ENCODE data around the gene FGFRL1.
A peak's percentile ranks its signal among the peaks of the same experiment; 100 is the strongest.
"Not testable (repeated sequence)": the region's sequence is repeated elsewhere in the genome, so short reads cannot be mapped to it uniquely, and the experiment has no call there.

Gene FGFRL1

DNA sequence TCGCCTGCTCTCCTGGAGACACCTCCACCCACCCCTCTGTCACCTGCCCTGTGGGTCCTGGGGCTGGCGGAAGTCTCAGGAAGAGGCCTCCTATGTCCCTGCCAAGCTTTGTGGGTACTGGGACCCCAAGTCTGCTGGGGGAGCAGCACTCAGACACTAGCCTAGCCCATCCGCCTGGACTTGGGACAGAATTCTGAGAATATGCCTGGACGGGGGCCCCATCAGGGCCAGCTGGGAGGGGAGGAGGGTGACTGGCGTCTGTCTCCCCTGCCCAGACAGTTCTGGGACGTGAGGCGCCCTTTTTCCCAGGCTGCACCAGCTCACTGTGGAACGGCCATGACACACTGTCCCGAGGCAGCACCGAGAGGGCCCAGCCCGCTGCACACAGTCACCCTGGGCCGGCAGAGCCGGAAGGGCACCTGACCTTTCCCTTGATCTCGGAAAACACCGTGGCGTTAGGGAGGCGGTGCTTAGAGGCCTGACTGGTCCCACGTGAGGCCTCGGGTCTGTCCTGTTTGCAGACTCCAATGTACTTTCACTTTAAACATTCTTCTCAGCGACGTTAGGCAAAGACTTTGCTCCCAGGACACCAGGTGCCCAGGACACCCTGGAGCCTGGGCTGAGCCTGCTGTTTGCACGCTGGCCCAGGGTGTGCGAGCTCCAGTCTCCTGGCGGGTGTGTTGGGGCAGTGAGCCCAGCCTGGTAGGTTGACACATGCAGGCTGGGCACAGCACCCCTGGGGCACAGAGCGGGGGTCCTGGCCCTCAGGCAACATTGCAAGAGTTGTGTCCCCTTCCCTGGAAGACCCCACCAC, 18.9 kb upstream of the FGFRL1 start:
- peak; percentile 95 for DNase-seq (ENCODE audit: low spot score)

DNA sequence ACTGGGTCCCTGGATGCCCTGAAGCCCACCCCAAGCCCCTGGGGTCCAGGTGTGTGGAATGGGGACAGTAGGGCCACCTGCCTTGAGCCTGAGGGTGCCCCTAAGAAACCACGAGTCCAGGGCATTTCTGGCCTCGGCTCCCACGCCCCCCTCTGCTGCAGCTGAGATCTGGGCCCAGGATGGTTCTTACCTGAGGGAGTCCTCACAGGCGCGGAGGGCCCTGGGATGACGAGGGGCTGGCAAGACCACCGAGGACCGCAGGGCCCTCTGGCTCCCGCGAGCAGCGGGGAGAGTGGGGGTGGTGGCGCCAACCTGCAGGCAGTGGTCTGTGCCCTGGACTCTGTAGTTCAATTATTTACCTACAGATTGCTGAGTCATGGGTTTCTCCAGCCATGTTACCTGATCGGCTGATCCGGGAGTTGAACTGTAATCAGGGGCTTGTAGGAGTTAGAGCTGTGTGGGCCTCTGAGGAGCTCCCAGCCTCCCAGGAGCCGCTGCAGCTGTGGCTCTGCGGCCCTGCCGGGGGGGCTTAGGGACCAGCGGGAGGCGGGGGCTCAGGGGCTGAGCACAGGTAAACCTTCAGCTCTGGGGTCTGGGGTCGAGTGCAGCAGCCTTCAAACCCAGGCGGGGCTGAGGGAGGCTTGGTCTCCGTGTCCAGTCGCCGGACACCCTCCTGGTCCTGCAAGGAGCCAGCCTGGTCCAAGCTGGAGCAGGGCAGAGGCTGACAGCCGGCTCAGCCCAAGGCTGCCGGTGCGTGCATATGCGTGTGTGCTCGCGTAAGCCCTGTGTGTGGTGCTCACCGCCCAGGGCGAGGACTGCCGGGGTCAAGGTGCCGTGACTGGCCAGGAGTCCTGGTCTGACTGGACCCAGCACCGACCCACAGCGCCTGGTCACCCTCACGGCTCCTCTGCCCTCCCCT, 18.1 kb upstream of the FGFRL1 start, which contains the start of gene SLC26A1:
SLC26A1 (minus strand) TSS at position 294 of the 919 bp plus-strand sequence. CDS start 1,701 bp downstream, outside the sequence.
- peak; percentile 88 for DNase-seq (ENCODE audit: low spot score)

DNA sequence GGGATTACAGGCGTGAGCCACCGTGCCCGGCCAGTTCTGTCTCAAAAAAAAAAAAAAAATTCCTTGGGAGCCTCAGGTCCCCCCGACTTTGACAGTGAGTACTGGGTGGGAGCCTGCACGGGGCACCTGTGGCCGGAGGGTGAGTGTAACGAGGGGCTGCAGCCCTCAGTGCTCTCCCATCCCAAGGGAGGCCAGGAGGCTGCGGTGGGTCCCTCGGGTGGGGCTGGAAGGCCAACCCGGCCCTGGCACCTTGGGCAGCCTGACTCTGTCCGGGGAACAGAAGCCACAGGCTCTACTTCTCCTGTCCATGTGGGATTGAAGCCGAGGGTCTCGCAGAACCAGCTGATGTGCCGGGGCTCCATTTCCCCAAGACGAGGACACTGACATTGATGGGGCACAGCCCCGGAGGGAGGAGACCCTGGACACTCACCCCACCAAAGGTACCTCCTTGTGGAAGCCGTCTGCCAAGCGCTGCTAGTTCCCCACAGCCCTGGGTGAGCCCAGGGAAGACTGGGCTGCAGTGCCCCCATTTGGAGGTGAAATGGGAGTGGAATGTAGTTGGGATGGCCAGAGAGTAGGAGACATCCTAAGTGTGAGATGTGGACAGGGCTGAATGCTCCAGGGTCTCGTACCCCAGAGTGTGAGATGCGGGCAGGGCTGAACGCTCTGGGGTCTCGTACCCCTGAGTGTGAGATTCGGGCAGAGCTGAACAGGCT, 16.0 kb upstream of the FGFRL1 start:
- no peak for DNase-seq (ENCODE audit: low spot score)

DNA sequence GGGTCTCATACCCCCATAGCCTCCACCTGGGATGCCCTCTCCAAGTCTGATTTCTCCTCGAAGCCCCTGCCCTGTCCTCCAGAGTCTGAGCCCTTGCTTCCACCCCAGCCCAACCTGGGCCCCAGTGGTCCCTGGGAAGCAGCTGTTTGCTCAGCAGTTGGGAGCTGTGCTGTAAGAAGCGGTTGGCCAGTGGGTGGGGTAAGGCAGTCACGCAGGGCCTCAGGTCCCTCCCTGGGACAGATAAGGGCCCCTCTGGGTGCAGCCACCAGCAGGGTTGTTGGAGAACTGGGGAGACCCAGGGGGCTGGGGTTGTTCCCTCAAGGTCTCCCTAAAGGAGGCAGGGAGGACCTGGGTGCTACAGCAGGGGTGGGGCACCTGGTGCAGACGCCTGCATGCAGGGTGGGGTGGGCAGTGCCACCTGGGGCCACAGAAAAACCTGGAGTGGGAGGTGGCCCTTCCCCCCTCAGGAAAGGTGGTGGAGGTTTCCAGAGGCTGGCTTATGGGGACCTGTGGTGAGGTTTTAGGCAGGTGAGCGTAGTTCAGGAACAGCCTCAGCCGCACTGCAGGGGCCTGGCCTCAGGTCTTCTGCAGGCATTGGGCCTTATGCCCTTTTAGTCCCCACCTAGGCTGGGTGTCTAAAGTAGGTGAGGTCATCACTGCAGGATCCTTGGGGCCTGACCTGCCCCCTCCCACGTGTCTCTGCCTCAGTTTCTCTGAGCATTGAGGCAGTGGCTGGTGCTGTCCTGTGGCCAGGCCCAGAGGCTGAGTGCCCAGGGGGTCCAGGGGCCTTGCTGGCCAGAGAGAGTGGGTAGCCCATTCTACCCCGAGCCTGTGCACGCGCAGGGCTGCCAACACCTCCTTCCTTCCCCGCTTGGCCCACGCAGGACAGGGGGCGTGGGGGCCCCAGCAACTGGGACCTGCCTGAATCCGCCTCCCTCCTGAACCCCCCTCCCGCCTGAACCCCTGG, 15.1 kb upstream of the FGFRL1 start:
- no peak for DNase-seq (ENCODE audit: low spot score)

DNA sequence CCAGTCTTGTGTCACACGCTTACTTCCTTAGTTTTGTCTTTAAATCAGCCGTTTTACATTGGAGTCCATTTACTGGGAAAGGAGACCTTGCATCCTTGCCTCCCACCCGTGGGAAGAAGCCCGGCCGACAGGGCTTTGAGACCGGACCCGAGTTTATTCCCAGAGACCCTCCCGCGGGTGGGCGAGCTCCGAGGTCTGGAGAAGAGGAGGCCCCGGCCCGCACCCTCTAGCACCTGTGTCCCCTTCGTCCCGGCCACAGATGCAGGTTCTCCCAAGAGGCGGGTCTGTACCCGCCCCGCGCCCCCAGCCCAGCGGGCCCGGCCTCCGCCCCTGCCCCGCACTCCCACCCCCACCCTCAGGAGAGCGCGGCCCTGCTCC, 14.4 kb upstream of the FGFRL1 start:
- DNase-seq (ENCODE audit: low spot score), result no peak

DNA sequence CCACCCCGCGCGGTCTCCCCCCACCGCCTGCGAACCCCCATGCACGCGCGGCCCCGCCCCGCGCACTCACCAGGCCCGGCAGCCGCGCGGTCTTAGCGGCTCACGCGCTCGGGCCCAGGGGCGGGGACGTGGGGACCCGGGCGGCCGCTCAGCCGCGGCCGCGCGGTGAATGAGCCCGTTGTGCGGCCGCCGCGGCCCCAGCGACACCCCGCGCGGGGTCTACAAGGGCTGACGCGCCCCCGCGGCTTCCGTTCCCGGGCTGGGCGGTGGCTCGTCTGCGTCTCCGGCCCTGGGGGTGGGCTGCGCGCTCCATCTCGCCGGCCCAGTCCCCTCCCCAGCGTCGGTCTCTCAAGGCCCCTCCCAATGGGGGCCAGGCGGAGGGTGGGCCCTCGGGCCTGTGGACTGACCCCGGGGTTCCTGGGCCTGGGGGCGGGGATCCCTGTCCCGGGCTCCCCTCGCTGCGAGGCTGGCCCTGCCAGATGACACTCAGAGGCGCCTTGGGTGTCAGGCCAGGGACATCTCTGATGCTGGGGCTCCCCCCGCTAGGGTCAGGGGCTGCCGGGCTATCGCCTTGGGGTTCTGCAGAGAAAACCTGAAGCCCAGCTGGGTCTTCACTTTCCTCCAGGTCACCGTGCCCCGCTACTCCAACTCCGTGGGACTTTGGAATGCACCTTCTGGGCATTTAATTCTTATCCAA, 13.9 kb upstream of the FGFRL1 start:
- DNase-seq (ENCODE audit: low spot score), result no peak

DNA sequence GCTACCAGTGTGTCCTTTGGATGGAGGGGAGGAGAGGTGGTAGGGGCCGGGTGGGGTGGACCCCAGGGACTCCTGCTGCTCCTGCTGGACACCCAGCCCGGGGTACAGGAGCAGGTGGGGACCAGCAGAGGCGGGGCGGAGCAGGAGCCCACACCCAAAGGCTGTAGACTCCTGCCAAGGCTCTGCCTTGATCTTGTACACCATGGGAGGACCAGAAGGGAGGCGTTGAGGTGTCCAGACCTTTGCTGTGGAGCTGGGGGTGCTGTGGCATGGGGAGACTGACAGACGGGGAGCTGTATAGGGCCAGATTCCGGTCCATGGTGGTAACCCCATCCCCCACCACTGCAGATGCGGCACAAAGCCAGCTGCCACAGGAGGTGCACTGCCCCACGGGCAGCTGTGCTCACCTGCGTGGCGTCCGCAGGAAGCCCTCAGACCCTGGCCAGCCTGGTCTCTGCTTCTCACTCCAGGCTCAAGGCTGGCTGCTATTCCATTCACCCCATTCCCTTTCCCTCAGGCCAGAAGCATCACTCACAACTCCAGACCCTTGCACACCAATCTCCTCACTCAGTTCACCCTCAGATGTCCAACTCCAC, 13.2 kb upstream of the FGFRL1 start:
- DNase-seq (ENCODE audit: low spot score), result no peak

DNA sequence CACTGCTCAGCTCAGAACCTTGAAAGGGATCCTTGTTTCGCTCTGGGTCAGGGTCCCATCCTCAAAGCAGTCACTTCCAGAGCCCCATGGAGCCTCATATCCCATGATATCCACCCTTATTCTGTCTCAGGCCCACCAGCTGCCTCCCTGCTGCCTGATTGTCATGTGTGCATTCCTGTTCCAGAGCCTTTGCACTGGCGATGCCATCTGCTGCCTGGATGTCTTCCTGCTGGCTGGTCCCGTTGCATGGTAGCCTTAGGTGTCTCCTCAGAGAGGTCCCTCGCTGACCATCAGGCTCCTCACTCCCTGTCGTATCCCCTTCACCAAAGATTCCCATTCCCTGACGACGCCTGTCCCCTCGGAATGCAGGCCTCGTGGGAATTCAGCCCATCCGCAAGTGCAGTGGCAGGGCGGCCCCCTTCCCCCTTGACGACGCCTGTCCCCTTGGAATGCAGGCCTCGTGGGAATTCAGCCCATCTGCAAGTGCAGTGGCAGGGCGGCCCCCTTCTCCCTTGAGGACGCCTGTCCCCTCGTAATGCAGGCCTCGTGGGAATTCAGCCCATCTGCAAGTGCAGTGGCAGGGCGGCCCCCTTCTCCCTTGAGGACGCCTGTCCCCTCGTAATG, 12.1 kb upstream of the FGFRL1 start:
- not testable (repeated sequence) for DNase-seq (ENCODE audit: low spot score)

DNA sequence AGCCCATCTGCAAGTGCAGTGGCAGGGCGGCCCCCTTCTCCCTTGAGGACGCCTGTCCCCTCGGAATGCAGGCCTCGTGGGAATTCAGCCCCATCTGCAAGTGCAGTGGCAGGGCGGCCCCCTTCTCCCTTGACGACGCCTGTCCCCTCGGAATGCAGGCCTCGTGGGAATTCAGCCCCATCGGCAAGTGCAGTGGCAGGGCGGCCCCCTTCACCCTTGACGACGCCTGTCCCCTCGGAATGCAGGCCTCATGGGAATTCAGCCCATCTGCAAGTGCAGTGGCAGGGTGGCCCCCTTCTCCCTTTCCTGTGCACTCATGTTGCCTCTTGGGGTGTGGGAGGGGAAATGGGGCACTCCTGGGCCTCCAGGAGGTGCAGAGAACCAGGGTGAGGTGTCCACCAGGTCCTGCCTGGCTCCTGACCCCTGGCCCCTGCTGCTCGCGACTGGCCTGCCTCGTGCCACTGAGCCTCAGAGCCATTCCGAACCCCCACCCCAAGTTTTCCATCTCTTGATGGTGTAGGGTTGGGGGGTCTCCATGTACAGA, 11.5 kb upstream of the FGFRL1 start:
- no peak for DNase-seq (ENCODE audit: low spot score)

DNA sequence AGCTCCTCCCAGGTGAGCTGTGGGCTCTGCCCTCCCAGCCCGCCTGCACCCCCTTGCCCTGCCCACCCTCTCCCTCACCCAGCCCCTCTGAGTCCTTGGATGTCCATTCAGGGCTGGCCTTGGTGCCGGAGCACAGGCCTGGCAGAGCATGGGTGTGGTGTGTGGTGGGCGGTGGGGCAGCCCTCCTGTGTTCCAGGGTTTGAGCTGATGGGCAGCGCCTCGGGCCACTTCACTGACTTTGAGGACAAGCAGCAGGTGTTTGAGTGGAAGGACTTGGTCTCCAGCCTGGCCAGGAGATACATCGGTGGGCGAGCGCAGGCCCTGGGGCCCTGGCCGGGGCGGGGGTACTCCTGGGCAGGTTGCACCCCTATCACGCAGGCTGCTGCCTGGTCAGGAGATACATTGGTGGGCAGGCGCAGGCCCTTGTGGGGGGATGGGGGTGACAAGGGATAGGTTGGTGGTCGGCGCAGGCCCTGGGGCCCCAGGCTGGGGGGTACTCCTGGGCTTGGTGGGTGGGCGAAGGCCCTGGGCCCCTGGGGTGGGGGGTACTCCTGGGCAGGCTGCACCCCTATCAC, 10.7 kb upstream of the FGFRL1 start:
- no peak for DNase-seq (ENCODE audit: low spot score)

DNA sequence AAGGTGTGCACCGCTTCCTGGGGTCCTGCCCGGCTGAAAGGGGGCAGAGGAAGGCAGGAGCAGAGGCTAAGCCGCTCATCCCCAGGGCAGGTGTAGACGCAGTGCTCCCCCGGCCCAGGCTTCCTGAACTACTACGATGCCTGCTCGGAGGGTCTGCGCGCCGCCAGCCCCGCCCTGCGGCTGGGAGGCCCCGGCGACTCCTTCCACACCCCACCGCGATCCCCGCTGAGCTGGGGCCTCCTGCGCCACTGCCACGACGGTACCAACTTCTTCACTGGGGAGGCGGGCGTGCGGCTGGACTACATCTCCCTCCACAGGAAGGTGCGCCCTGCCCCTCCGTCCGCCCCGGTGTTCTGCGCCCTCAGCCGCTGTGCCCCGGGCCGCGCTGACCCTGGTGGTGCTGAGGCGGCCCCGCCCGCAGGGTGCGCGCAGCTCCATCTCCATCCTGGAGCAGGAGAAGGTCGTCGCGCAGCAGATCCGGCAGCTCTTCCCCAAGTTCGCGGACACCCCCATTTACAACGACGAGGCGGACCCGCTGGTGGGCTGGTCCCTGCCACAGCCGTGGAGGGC, 9.8 kb upstream of the FGFRL1 start:
- no peak for DNase-seq (ENCODE audit: low spot score)

DNA sequence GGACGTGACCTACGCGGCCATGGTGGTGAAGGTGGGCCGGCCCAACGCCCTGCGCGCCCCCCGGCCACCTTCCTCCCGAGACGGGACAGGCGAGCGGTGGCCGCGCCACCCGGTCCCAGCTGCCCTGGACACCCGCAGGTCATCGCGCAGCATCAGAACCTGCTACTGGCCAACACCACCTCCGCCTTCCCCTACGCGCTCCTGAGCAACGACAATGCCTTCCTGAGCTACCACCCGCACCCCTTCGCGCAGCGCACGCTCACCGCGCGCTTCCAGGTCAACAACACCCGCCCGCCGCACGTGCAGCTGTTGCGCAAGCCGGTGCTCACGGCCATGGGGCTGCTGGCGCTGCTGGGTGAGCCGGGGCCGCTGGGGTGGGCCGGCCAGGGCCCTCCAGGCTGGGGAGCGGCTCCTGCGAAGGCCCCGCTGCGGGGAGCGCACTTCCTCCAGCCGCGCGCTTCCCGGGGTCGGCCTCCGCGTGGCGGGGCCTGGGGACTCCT, 9.2 kb upstream of the FGFRL1 start:
- DNase-seq (ENCODE audit: low spot score), result no peak

DNA sequence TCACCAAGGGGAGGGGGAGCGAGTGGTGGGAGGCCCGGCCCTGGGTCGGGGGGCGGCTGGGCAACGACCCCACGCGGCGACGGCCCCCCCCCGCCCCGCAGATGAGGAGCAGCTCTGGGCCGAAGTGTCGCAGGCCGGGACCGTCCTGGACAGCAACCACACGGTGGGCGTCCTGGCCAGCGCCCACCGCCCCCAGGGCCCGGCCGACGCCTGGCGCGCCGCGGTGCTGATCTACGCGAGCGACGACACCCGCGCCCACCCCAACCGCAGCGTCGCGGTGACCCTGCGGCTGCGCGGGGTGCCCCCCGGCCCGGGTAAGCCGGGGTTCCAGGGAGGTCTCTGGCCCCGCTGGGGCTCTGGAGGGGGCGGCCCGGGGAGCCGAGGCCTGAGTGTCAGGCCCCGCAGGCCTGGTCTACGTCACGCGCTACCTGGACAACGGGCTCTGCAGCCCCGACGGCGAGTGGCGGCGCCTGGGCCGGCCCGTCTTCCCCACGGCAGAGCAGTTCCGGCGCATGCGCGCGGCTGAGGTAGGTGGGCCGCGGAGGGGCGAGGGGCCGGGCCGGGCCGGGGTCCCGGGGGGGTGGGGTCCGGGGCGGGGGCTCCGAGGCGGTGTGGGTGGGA, 8.7 kb upstream of the FGFRL1 start:
- DNase-seq (ENCODE audit: low spot score), result no peak

DNA sequence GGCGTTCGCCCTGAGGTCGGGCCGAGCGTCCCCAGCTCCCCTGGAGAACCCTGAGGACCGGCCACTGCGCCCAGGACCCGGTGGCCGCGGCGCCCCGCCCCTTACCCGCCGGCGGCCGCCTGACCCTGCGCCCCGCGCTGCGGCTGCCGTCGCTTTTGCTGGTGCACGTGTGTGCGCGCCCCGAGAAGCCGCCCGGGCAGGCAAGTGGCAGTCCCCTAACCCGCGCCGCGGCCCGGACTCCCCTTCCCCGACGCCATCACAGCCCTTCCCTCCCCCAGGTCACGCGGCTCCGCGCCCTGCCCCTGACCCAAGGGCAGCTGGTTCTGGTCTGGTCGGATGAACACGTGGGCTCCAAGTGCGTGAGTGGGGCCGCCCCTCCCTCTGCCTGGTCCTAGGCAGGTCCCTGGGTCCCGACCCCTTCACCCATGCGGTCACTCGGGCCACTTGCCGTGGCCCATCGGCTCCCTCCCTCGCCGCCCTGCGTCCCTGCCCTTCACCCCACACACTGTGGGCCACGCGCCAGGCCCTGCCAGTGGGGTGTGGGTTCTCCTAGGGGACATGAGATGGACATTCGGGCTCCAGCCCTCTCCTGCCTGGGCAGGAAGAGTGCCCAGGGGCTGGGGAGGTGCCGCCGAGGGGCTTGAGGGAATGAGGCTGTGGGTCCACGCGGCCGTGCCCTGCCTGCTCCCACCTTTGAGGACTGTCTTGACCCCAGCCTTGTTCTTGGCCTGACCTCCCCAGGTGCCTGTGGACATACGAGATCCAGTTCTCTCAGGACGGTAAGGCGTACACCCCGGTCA, 8.0 kb upstream of the FGFRL1 start:
- no peak for DNase-seq (ENCODE audit: low spot score)

DNA sequence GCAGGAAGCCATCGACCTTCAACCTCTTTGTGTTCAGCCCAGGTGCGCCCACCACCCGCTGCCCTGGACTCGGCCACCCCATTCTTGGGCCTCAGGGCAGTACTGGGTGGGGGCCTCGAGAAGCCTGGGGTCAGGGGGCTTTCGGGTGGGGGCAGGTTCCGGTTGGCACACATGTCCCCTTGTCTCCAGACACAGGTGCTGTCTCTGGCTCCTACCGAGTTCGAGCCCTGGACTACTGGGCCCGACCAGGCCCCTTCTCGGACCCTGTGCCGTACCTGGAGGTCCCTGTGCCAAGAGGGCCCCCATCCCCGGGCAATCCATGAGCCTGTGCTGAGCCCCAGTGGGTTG, 7.4 kb upstream of the FGFRL1 start:
- DNase-seq (ENCODE audit: low spot score), result no peak

DNA sequence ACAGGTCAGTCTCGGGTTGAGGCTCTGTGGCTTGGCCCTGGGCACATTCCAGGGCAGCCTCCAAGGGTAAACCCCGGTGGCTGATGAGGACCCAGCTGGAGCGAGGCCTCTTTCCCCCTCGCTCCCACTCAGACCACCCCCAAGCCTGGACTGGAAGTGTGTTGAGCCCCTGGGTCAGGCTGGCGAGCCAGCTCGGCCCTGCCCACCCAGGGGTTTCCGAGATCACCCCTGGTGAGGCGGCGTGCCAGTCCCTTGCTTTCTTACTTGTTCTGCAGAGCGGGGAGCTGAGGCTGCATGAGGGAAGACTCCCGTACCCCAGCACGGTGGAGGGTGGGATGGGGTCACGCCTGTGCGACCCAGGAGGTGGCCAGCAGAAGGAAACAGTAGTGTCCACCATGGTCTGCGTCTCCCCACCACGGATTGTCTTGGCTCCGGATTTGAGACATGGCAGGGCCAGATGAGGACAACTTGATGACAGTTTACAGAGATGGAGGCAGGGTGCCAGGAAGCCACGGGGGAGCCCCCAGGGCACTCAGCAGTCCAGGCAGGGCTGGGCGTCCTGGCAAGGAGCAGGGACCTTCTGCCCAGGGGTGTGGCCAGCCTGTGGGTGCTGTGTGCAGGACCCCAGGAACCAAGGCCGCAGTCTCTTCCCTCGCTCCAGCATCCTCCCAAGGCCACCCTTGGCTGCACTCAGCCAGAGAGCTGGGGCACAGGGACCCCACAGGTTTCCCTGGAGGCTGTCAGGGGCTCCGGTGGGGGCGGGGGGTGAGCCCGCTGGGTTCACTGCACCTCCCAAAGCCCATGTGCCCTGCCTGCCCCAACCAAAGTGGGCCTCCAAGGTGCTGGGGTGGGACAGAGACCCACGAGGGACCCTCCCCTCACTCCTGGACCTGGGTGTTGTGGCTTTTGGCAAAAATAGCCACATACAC, 6.6 kb upstream of the FGFRL1 start:
- DNase-seq (ENCODE audit: low spot score), result no peak
